Measurements from ENCODE around the gene SRRM3.

- no peak for TF ChIP-seq EZH2phosphoT487 (IDR thresholded peaks at IDR 0.05; ENCODE audit: insufficient read depth, low read depth)
- no peak for TF ChIP-seq EZH2 (IDR thresholded peaks at IDR 0.05; ENCODE audit: insufficient read depth, poor library complexity, severe bottlenecking)
Observed at GRCh38 chr7:76283254-76284159, 81.8 kb downstream of the SRRM3 start.
